ENCODE measurements around the gene KLK15. TPM values are rescaled to one million over a fixed set of nuclear protein-coding genes. Genes with fewer than 3 reads are reported as not detected.
A peak's percentile ranks its signal among the peaks of the same experiment; 100 is the strongest.

The KLK15 gene
- total and polyA plus RNA-seq, 2 of the 8 experiments (the other 6 are each of a cell fraction or from before 2014, with no cell fraction given), result not detected

DNA sequence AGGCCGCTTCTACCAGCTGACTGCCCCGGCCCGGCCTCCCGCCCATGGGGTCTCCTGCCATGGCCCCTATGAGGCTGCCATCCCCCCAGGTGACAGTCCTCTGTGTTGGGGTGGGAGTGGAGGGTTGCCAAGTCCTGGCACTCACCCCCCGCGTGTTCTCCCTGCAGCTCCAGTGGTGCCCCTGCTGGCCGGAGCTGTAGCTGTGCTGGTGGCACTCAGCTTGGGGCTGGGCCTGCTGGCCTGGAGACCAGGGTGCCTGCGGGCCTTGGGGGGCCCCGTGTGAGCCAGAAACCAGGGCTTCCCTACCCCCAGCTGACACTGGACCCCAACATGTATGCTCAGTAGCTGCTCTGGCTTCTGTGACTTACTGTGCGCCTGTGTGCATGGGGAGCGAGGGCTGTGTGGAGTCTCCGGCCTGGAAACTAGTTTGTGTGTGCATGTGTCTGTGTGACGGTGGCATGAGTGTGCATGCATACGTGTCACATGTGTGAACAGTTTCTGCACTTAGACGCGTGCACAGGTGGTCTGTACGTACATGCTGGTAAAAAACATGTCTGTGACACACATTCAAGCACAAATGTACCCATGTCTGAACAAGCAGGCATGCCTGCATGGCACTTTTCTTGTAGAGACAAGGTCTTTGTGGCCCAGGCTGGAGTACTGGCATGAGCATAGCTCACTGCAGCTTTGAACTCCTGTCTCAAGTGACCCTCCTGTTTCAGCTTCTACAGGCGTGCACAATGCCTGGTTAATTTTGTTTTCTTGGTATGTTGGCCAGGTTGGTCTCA lies 38.3 kb downstream of the KLK15 start:
- ChIA-PET POLR2A (ENCODE audit: partially characterized antibody) (interaction anchor here (0.6 to 15.0 kb wide), 38 partner anchors 7 to 401 kb away, joined by 3 to 275 read pairs (median 4); partner anchors contain the start of genes CLEC11A, KLK1, KLK3 and KLK4), CTCF (ENCODE audit: partially characterized antibody) (interaction anchor here (0.8 to 2.3 kb wide), 10 partner anchors 11 to 411 kb away, joined by 3 to 15 read pairs (median 4); partner anchors contain the start of gene POLD1)
- Histone ChIP-seq H2BK12ac (ENCODE audit: low read depth, low read length) (no peak overlapping the region), H3K9ac (replicated peaks in 1 of 4; ENCODE audit: extremely low read depth in 1 of 4, low read depth in 3 of 4, low read length in 3 of 4) (no peak overlapping the region), H3K56ac (replicated peaks; ENCODE audit: insufficient read length, low read depth, low read length) (no peak overlapping the region), H3K79me1 (ENCODE audit: low read depth, low read length) (peaks cover 1% of the 10 kb centered on the region; the same call in 1 of the 2 replicates), H3K23me2 (ENCODE audit: low read depth, low read length) (no peaks in the 10 kb centered on the region; the same call in 1 of the 2 replicates), H4K5ac (ENCODE audit: insufficient read length, low read depth, low read length) (no peak overlapping the region), H3K23ac (ENCODE audit: insufficient read length) (no peak overlapping the region), H3K4me3 (ENCODE audit: extremely low read depth in 1 of 4, insufficient read depth in 2 of 4, low read depth in 3 of 4, low read length in 4 of 4) (no peak overlapping the region), H3K9me3 (ENCODE audit: insufficient read depth in 2 of 2, low read depth in 1 of 2, low read length in 1 of 2) (no peaks in the 10 kb centered on the region), H3K36me3 (ENCODE audit: control insufficient read depth in 2 of 4, insufficient read depth in 4 of 4, low read length in 3 of 4) (peaks cover 17 to 40% (median 31%) of the 10 kb centered on the region in 4 experiments; a peak in 7 of 8 replicates), H3K14ac (ENCODE audit: insufficient read length) (no peak overlapping the region), H2BK5ac (ENCODE audit: low read depth, low read length) (no peak overlapping the region), H3K4ac (replicated peaks; ENCODE audit: insufficient read length, low read depth, low read length) (peak overlapping the region; percentile 12), H4K8ac (ENCODE audit: extremely low read depth, insufficient read depth, low read length) (no peak overlapping the region), H3K4me1 (replicated peaks in 1 of 4; ENCODE audit: control insufficient read depth in 3 of 4, insufficient read depth in 4 of 4, low read length in 3 of 4) (peaks cover 0 to 14% (median 6%) of the 10 kb centered on the region in 4 experiments; a peak in 5 of 7 replicates), H4K91ac (replicated peaks; ENCODE audit: insufficient read length, low read length) (no peak overlapping the region), H2BK15ac (ENCODE audit: low read length) (no peak overlapping the region), H3K27ac (ENCODE audit: low read depth, low read length) (peak overlapping the region; percentile 56), H4K20me1 (replicated peaks in 1 of 2; ENCODE audit: control insufficient read depth in 1 of 2, insufficient read depth in 2 of 2, low read length in 2 of 2) (peaks cover 39 to 41% of the 10 kb centered on the region in 2 experiments), H2AFZ (ENCODE audit: low read length) (no peak overlapping the region), H3K27me3 (replicated peaks in 1 of 4; ENCODE audit: control insufficient read depth in 3 of 4, extremely low read depth in 1 of 4, insufficient read depth in 3 of 4, low read length in 3 of 4) (no peaks in the 10 kb centered on the region; a peak in 1 of 7 replicates), H2BK20ac (ENCODE audit: low read length) (no peak overlapping the region; the same call in 1 of the 2 replicates), H2AK5ac (ENCODE audit: low read depth, low read length) (no peak overlapping the region), H3K4me2 (ENCODE audit: insufficient read depth in 1 of 2, low read depth in 2 of 2, low read length in 2 of 2) (peak overlapping the region in 1 of 2 experiments; percentile 5; a peak in 1 of 4 replicates), H3K18ac (ENCODE audit: extremely low read depth, low read length) (no peak overlapping the region), H3K79me2 (ENCODE audit: control insufficient read depth in 1 of 2, insufficient read depth in 2 of 2, low read length in 2 of 2) (peaks cover 0 to 7% of the 10 kb centered on the region in 2 experiments; a peak in 1 of 4 replicates), H2BK120ac (replicated peaks; ENCODE audit: low read depth, low read length) (no peak overlapping the region)
- FAIRE-seq, result no peak
- DNase-seq (ENCODE audit: low read depth in 1 of 2, low spot score in 2 of 2), result peak in 1 of 2 experiments; percentile 79
- 70% methylated on average over 14 of the region's 18 CpGs; no CpG with 5 or more reads in 1 of the 2 experiments for WGBS, 2 experiments (ENCODE audit: extremely low coverage in 1 of 2, insufficient coverage in 1 of 2, insufficient read length in 1 of 2, insufficient replicate concordance in 2 of 2, low coverage in 1 of 2, low lambda C conversion rate in 2 of 2, missing lambda C conversion rate in 1 of 2)
- no peak for TF ChIP-seq SAP30 (IDR thresholded peaks at IDR 0.05; ENCODE audit: insufficient read depth, insufficient replicate concordance, low read length)
- TF ChIP-seq, protein P1, sequence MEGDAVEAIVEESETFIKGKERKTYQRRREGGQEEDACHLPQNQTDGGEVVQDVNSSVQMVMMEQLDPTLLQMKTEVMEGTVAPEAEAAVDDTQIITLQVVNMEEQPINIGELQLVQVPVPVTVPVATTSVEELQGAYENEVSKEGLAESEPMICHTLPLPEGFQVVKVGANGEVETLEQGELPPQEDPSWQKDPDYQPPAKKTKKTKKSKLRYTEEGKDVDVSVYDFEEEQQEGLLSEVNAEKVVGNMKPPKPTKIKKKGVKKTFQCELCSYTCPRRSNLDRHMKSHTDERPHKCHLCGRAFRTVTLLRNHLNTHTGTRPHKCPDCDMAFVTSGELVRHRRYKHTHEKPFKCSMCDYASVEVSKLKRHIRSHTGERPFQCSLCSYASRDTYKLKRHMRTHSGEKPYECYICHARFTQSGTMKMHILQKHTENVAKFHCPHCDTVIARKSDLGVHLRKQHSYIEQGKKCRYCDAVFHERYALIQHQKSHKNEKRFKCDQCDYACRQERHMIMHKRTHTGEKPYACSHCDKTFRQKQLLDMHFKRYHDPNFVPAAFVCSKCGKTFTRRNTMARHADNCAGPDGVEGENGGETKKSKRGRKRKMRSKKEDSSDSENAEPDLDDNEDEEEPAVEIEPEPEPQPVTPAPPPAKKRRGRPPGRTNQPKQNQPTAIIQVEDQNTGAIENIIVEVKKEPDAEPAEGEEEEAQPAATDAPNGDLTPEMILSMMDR (IDR thresholded peaks at IDR 0.05; ENCODE audit: control extremely low read depth in 1 of 3, insufficient read depth in 1 of 3, low read depth in 1 of 3, low read length in 3 of 3), result peak; percentile 47 to 72 (median 55)
- TF ChIP-seq YY1 (IDR thresholded peaks at IDR 0.05; ENCODE audit: low read depth, low read length), result 0 out of 2 replicates have a peak, but pooled peaks have one; percentile 2
- no peak for TF ChIP-seq JUN (IDR thresholded peaks at IDR 0.05; ENCODE audit: low read depth, low read length)
- TF ChIP-seq, protein P2, sequence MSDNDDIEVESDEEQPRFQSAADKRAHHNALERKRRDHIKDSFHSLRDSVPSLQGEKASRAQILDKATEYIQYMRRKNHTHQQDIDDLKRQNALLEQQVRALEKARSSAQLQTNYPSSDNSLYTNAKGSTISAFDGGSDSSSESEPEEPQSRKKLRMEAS (IDR thresholded peaks at IDR 0.05), result peak; percentile 20; the same call in 1 of the 2 replicates
- peak; percentile 38 to 75 for TF ChIP-seq POLR2A (IDR thresholded peaks at IDR 0.05; ENCODE audit: control extremely low read depth in 1 of 2, low read depth in 2 of 2, low read length in 2 of 2)
- peak; percentile 23 for TF ChIP-seq SIRT6 (IDR thresholded peaks at IDR 0.05; ENCODE audit: low read length)
- peak; percentile 83 for TF ChIP-seq POLR2AphosphoS5 (IDR thresholded peaks at IDR 0.05; ENCODE audit: low read depth, low read length)

Measured in H1 (cell line).